IMR-90 (cell line): ENCODE data around the gene MRPL23. TPM values are rescaled to one million over a fixed set of nuclear protein-coding genes. Genes with fewer than 3 reads are reported as not detected.

ENCODE experiments used
- ATAC-seq: fragments of 200-7000 bp; cut with Tn5 transposase; 2 replicates; pipeline ENCODE4 v1.9.1; 2020; ENCODE audit warnings: low read depth, mild to moderate bottlenecking, moderate library complexity
- BruUV-seq: library from RNA; stranded (reverse); fragments of 400-500 nt; replicated peaks from 2 replicates; lab custom pipeline; 2021; lab: Mats Ljungman, UMichigan
- CTCF ChIA-PET: fragments of 300-600 bp; formaldehyde crosslinking; extraction: SDS; loops from one replicate; lab custom pipeline; 2021; ENCODE audit warnings: antibody characterized with exemption; lab: Yijun Ruan, JAX
- POLR2A ChIA-PET: fragments of 300-600 bp; sonication (Branson Sonifier 250); formaldehyde crosslinking; loops from one replicate; lab custom pipeline; 2022; ENCODE audit warnings: antibody characterized with exemption; ENCODE audit not compliant: unreplicated experiment; lab: Charles Lee
- DNase-seq: peaks from one replicate; pipeline ENCODE4 v3.0.0; 2013
- H2AFZ ChIP-seq: replicated peaks from 2 replicates; pipeline ENCODE3; 2013; ENCODE audit warnings: low read length, mild to moderate bottlenecking; ENCODE audit not compliant: poor library complexity
- H2AK5ac ChIP-seq: 2 replicates; pipeline ENCODE4 v1.6.1; 2013; ENCODE audit warnings: low read depth, low read length, inconsistent platforms
- H2AK9ac ChIP-seq: replicated peaks from 2 replicates; pipeline ENCODE3; 2013; ENCODE audit warnings: mild to moderate bottlenecking, low read depth, low read length, moderate library complexity; ENCODE audit not compliant: poor library complexity
- H2BK120ac ChIP-seq: 2 replicates; pipeline ENCODE4 v1.6.1; 2013; ENCODE audit warnings: low read depth, low read length, inconsistent platforms
- H2BK15ac ChIP-seq: 3 replicates; pipeline ENCODE4 v1.6.1; 2013; ENCODE audit warnings: low read depth, low read length, inconsistent platforms
- H2BK20ac ChIP-seq: 2 replicates; pipeline ENCODE4 v1.6.1; 2013; ENCODE audit warnings: low read depth, mild to moderate bottlenecking, inconsistent platforms, low read length, moderate library complexity
- H2BK5ac ChIP-seq: 2 replicates; pipeline ENCODE4 v1.6.1; 2013; ENCODE audit warnings: mild to moderate bottlenecking, low read depth, low read length, inconsistent platforms; ENCODE audit not compliant: poor library complexity, severe bottlenecking
- H3K14ac ChIP-seq: replicated peaks from 2 replicates; pipeline ENCODE4 v1.6.1; 2013; ENCODE audit warnings: low read depth, low read length, inconsistent platforms
- H3K18ac ChIP-seq: 2 replicates; pipeline ENCODE4 v1.6.1; 2013; ENCODE audit warnings: low read depth, low read length, control low read depth
- H3K23ac ChIP-seq: 2 replicates; pipeline ENCODE4 v1.6.1; 2013; ENCODE audit warnings: low read depth, low read length, inconsistent platforms
- H3K27ac ChIP-seq: 2 replicates; pipeline ENCODE4 v1.5.1; 2013; ENCODE audit warnings: mild to moderate bottlenecking, control low read depth, low read length; ENCODE audit not compliant: insufficient read depth
- H3K27me3 ChIP-seq: 2 replicates; pipeline ENCODE4 v1.6.1; 2013; ENCODE audit warnings: low read length; ENCODE audit not compliant: control insufficient read depth, insufficient read depth
- H3K36me3 ChIP-seq: 2 replicates; pipeline ENCODE4 v1.6.1; 2013; ENCODE audit warnings: low read length, mixed read lengths; ENCODE audit not compliant: control insufficient read depth, insufficient read depth
- H3K4ac ChIP-seq: 2 replicates; pipeline ENCODE4 v1.6.1; 2013; ENCODE audit warnings: low read depth, low read length, inconsistent platforms
- H3K4me1 ChIP-seq: 2 replicates; pipeline ENCODE4 v1.6.1; 2013; ENCODE audit warnings: low read length, mixed read lengths; ENCODE audit not compliant: control insufficient read depth, insufficient read depth
- H3K4me2 ChIP-seq: 2 replicates; pipeline ENCODE4 v1.6.1; 2013; ENCODE audit warnings: low read depth, mild to moderate bottlenecking, control low read depth, low read length, moderate library complexity
- H3K4me3 ChIP-seq: 2 replicates; pipeline ENCODE4 v1.5.1; 2013; ENCODE audit warnings: low read depth, mild to moderate bottlenecking, control low read depth, low read length, moderate library complexity; ENCODE audit not compliant: insufficient read depth
- H3K56ac ChIP-seq: 2 replicates; pipeline ENCODE4 v1.6.1; 2013; ENCODE audit warnings: low read length, inconsistent platforms; ENCODE audit not compliant: insufficient read depth; ENCODE audit errors: extremely low read depth
- H3K79me1 ChIP-seq, 2 experiments: 2 replicates each; pipeline ENCODE4 v1.6.1; 2013; ENCODE audit warnings: low read length in 2 of 2, inconsistent platforms in 1 of 2, low read depth in 1 of 2
- H3K9ac ChIP-seq: 2 replicates; pipeline ENCODE4 v1.6.1; 2013; ENCODE audit warnings: low read depth, low read length, control low read depth
- H3K9me1 ChIP-seq: 2 replicates; pipeline ENCODE4 v1.6.1; 2013; ENCODE audit warnings: low read length, inconsistent platforms; ENCODE audit not compliant: insufficient read depth
- H3K9me3 ChIP-seq: 2 replicates; pipeline ENCODE4 v1.6.1; 2013; ENCODE audit warnings: low read length; ENCODE audit not compliant: control insufficient read depth, insufficient read depth
- H4K20me1 ChIP-seq: 2 replicates; pipeline ENCODE4 v1.6.1; 2013; ENCODE audit warnings: low read length, inconsistent platforms; ENCODE audit not compliant: insufficient read depth
- H4K5ac ChIP-seq: 2 replicates; pipeline ENCODE4 v1.6.1; 2013; ENCODE audit warnings: mild to moderate bottlenecking, low read depth, low read length, control low read depth
- H4K8ac ChIP-seq, 2 experiments: 2 replicates each; pipeline ENCODE4 v1.6.1; 2013; ENCODE audit warnings: low read depth in 2 of 2, low read length in 2 of 2, control low read depth in 1 of 2, inconsistent platforms in 1 of 2
- H4K91ac ChIP-seq: 2 replicates; pipeline ENCODE4 v1.6.1; 2013; ENCODE audit warnings: low read depth, low read length, inconsistent platforms; ENCODE audit not compliant: insufficient read depth
- BHLHE40 ChIP-seq: fragments of 150-350 bp; IDR thresholded peaks from 2 replicates; pipeline ENCODE4 v1.6.1; 2016; ENCODE audit warnings: mild to moderate bottlenecking, low read depth, low read length
- CEBPB ChIP-seq: IDR thresholded peaks from 2 replicates; pipeline ENCODE4 v1.6.1; 2012; ENCODE audit warnings: low read depth, low read length, improper control_type of control experiment
- CHD1 ChIP-seq: IDR thresholded peaks from 2 replicates; pipeline ENCODE4 v1.6.1; 2012; ENCODE audit warnings: low read depth, low read length, improper control_type of control experiment
- FOS ChIP-seq: fragments of 150-350 bp; IDR thresholded peaks from 2 replicates; pipeline ENCODE4 v1.6.1; 2016; ENCODE audit warnings: low read depth, low read length
- MAFK ChIP-seq: IDR thresholded peaks from 2 replicates; pipeline ENCODE4 v1.6.1; 2012; ENCODE audit warnings: low read depth, low read length, improper control_type of control experiment
- MAZ ChIP-seq: IDR thresholded peaks from 2 replicates; pipeline ENCODE4 v1.6.1; 2012; ENCODE audit warnings: low read depth, mild to moderate bottlenecking, low read length, improper control_type of control experiment, moderate library complexity, borderline replicate concordance
- MXI1 ChIP-seq: IDR thresholded peaks from 2 replicates; pipeline ENCODE4 v1.6.1; 2012; ENCODE audit warnings: low read depth, mild to moderate bottlenecking, low read length, moderate library complexity, borderline replicate concordance
- NFE2L2 ChIP-seq: fragments of 150-350 bp; IDR thresholded peaks from 2 replicates; pipeline ENCODE4 v1.6.1; 2016; ENCODE audit warnings: low read depth, mild to moderate bottlenecking, low read length
- POLR2A ChIP-seq: IDR thresholded peaks from 2 replicates; pipeline ENCODE4 v1.6.1; 2012; ENCODE audit warnings: mild to moderate bottlenecking, low read depth, low read length
- RAD21 ChIP-seq: IDR thresholded peaks from 2 replicates; pipeline ENCODE4 v1.6.1; 2012; ENCODE audit warnings: low read length, improper control_type of control experiment
- RCOR1 ChIP-seq: IDR thresholded peaks from 2 replicates; pipeline ENCODE4 v1.6.1; 2012; ENCODE audit warnings: mild to moderate bottlenecking, low read length, improper control_type of control experiment; ENCODE audit not compliant: insufficient replicate concordance
- RFX5 ChIP-seq: IDR thresholded peaks from 2 replicates; pipeline ENCODE4 v1.8.0; 2012; ENCODE audit warnings: low read depth, mild to moderate bottlenecking, low read length, moderate library complexity
- SMC3 ChIP-seq: fragments of 150-350 bp; IDR thresholded peaks from 2 replicates; pipeline ENCODE4 v1.6.1; 2016; ENCODE audit warnings: low read depth, mild to moderate bottlenecking, antibody characterized with exemption, low read length, moderate library complexity
- WGBS, 2 experiments: methylation state at CpG; one replicate each; pipeline versions ENCODE4 v1.1.5 to v1.1.7; 2013; ENCODE audit warnings: missing lambda C conversion rate in 2 of 2; ENCODE audit not compliant: insufficient read length in 1 of 2; ENCODE audit errors: extremely low coverage in 2 of 2; 5-methylcytosine and 5-hydroxymethylcytosine counted together
- dilution Hi-C: fragments of 300-500 bp; cut with HindIII; formaldehyde crosslinking; loops from one replicate; pipeline ENCODE4 v1.14.3; 2018; ENCODE audit warnings: low sequenced_read_pairs; ENCODE audit not compliant: unreplicated experiment
- in situ Hi-C: fragments of 300-500 bp; cut with MboI; formaldehyde crosslinking; loops from 3 replicates; pipeline ENCODE4 v1.14.3; 2019; ENCODE audit warnings: low sequenced_read_pairs, inconsistent platforms, mixed read lengths
- intact Hi-C: fragments of 100-400 bp; cut with micrococcal nuclease; formaldehyde crosslinking; loops from 2 replicates; pipeline ENCODE4 v1.10.0; 2022
- polyA plus RNA-seq, 3 experiments: library from polyadenylated mRNA; depleted of rRNA; stranded (reverse); fragments of >200 nt; gene quantifications; 2 replicates each; pipeline ENCODE4 v1.2.3, GENCODE V29; 2012; ENCODE audit warnings: low replicate concordance in 1 of 3
- total RNA-seq: library from RNA; depleted of rRNA; stranded (reverse); fragments of >200 nt; gene quantifications from 2 replicates; pipeline ENCODE4 v1.2.3, GENCODE V29; 2012
- TF ChIP-seq, protein P1 (sequence below): conservative IDR thresholded peaks from 2 replicates; pipeline ENCODE4 v1.5.1; 2012; ENCODE audit warnings: mild to moderate bottlenecking, low read depth, low read length, improper control_type of control experiment
- TF ChIP-seq, protein P2 (sequence below): fragments of 150-350 bp; IDR thresholded peaks from 2 replicates; pipeline ENCODE4 v1.6.1; 2016; ENCODE audit warnings: low read depth, mild to moderate bottlenecking, low read length, moderate library complexity, borderline replicate concordance
- TF ChIP-seq, protein P3 (sequence below): fragments of 150-350 bp; IDR thresholded peaks from 2 replicates; pipeline ENCODE4 v1.6.1; 2017; ENCODE audit warnings: mild to moderate bottlenecking, antibody characterized with exemption, low read length, low read depth

MRPL23 gene
- total and polyA plus RNA-seq, 2 of the 4 experiments (the other 2 are of a cell fraction), result 68.4 to 114 TPM

DNA sequence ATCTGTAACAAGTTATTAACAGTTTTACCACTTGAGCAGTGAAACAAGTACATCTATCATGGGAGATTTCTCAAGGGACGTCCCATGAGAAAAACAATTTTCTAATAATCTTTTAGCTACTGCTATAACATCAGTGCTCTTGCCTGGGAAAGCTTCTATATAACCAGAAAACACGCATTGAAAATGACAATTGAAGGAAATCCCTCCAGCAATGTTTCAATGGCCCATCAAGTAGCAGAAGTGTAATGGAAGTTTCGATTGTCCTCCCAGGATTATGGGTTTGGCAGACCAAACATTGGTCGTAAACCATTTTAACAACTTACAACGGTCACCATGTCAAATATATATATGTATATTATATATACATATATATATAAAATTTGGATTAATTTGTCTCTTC is 47.4 kb upstream of the MRPL23 start:
- Histone ChIP-seq H3K36me3 (no peaks in the 10 kb centered on the region), H2AFZ (no peak overlapping the region), H4K91ac (no peak overlapping the region), H2BK120ac (no peak overlapping the region), H4K5ac (no peak overlapping the region), H2AK5ac (no peak overlapping the region), H3K56ac (no peak overlapping the region), H3K14ac (no peak overlapping the region), H3K4me3 (no peak overlapping the region), H2AK9ac (no peak overlapping the region), H3K18ac (no peak overlapping the region), H2BK15ac (no peak overlapping the region), H3K9me1 (no peaks in the 10 kb centered on the region), H4K20me1 (no peaks in the 10 kb centered on the region), H3K4me2 (no peak overlapping the region), H3K9ac (no peak overlapping the region), H3K9me3 (no peaks in the 10 kb centered on the region), H2BK20ac (no peak overlapping the region), H3K4ac (no peak overlapping the region), H3K4me1 (no peaks in the 10 kb centered on the region), H2BK5ac (no peak overlapping the region), H3K27me3 (peaks cover 38% of the 10 kb centered on the region), H4K8ac (no peak overlapping the region), H3K23ac (no peak overlapping the region), H3K27ac (no peak overlapping the region), H3K79me1 (no peaks in the 10 kb centered on the region)
- TF ChIP-seq MAFK (no peak), RAD21 (no peak), RCOR1 (no peak), POLR2A (no peak), SMC3 (no peak), CHD1 (no peak), RFX5 (no peak), CEBPB (no peak), FOS (no peak), MXI1 (no peak), BHLHE40 (no peak), NFE2L2 (no peak), MAZ (no peak)
- TF ChIP-seq, protein P1, sequence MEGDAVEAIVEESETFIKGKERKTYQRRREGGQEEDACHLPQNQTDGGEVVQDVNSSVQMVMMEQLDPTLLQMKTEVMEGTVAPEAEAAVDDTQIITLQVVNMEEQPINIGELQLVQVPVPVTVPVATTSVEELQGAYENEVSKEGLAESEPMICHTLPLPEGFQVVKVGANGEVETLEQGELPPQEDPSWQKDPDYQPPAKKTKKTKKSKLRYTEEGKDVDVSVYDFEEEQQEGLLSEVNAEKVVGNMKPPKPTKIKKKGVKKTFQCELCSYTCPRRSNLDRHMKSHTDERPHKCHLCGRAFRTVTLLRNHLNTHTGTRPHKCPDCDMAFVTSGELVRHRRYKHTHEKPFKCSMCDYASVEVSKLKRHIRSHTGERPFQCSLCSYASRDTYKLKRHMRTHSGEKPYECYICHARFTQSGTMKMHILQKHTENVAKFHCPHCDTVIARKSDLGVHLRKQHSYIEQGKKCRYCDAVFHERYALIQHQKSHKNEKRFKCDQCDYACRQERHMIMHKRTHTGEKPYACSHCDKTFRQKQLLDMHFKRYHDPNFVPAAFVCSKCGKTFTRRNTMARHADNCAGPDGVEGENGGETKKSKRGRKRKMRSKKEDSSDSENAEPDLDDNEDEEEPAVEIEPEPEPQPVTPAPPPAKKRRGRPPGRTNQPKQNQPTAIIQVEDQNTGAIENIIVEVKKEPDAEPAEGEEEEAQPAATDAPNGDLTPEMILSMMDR, result no peak
- TF ChIP-seq, protein P2, sequence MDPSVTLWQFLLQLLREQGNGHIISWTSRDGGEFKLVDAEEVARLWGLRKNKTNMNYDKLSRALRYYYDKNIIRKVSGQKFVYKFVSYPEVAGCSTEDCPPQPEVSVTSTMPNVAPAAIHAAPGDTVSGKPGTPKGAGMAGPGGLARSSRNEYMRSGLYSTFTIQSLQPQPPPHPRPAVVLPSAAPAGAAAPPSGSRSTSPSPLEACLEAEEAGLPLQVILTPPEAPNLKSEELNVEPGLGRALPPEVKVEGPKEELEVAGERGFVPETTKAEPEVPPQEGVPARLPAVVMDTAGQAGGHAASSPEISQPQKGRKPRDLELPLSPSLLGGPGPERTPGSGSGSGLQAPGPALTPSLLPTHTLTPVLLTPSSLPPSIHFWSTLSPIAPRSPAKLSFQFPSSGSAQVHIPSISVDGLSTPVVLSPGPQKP, result no peak
- TF ChIP-seq, protein P3, sequence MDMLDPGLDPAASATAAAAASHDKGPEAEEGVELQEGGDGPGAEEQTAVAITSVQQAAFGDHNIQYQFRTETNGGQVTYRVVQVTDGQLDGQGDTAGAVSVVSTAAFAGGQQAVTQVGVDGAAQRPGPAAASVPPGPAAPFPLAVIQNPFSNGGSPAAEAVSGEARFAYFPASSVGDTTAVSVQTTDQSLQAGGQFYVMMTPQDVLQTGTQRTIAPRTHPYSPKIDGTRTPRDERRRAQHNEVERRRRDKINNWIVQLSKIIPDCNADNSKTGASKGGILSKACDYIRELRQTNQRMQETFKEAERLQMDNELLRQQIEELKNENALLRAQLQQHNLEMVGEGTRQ, result no peak
- BruUV-seq, result no TSS peak
- no peak for ATAC-seq
- intact Hi-C loops, result no loop called here
- in situ Hi-C loops, result no loop called here
- dilution Hi-C loops, result no loop called here
- WGBS, 2 experiments, result no CpG with 5 or more reads among the region's 5 CpGs
- ChIA-PET POLR2A (no interaction called here), CTCF (no interaction called here)
- no peak for DNase-seq
